Activated naive CD4-positive, alpha-beta T cell treated with anti-CD3 and anti-CD28 coated beads, Interleukin-2, amount 50 U/mL, for 72 hours (primary cell): ENCODE results near the gene NACC1. TPM values are rescaled to one million over a fixed set of nuclear protein-coding genes. Genes with fewer than 3 reads are reported as not detected.
A peak's percentile ranks its signal among the peaks of the same experiment; 100 is the strongest.

Experiments used
- ATAC-seq, 2 donors: fragments of 150-1000 bp; cut with Tn5 transposase; 2 replicates each; pipeline ENCODE4 v1.10.0; 2021; ENCODE audit warnings: mild to moderate bottlenecking in 2 of 2, moderate library complexity in 2 of 2
- DNase-seq, 2 donors: peaks; one replicate each; pipeline ENCODE4 v3.0.0; 2021 to 2022; ENCODE audit warnings: low spot score in 2 of 2
- H3K27ac Mint-ChIP-seq, 2 donors: one replicate each; pipeline ENCODE4 v1.8.0; 2022; ENCODE audit warnings: mild to moderate bottlenecking in 2 of 2, mixed read lengths in 2 of 2
- H3K36me3 Mint-ChIP-seq, 2 donors: one replicate each; pipeline ENCODE4 v1.8.0; 2022; ENCODE audit warnings: mixed read lengths in 2 of 2
- H3K9me3 Mint-ChIP-seq, 2 donors: one replicate each; pipeline ENCODE4 v1.8.0; 2022; ENCODE audit warnings: mixed read lengths in 2 of 2
- total RNA-seq, 2 donors: library from RNA; stranded (reverse); gene quantifications; one replicate each; pipeline ENCODE4 v1.2.3, GENCODE V29; 2022

Gene NACC1
- total RNA-seq, 2 donors from 2014 or later, result 56.0 to 67.0 TPM

GRCh38 chr19:13104848-13105711, 13.0 kb upstream of the NACC1 start:
- ATAC-seq (peak; percentile 25 to 35), DNase-seq (peak in 1 of 2 donors; percentile 47)
- peak overlapping the region; percentile 76 to 85 for H3K27ac Mint-ChIP-seq
- no peaks in the 10 kb centered on the region for H3K9me3 Mint-ChIP-seq
- no peaks in the 10 kb centered on the region for H3K36me3 Mint-ChIP-seq

GRCh38 chr19:13109361-13110098, 8.5 kb upstream of the NACC1 start:
- DNase-seq (no peak), ATAC-seq (no peak)
- peak overlapping the region in 1 of 2 donors; percentile 47 for H3K27ac Mint-ChIP-seq
- no peaks in the 10 kb centered on the region for H3K9me3 Mint-ChIP-seq
- no peaks in the 10 kb centered on the region for H3K36me3 Mint-ChIP-seq

- Mint-ChIP-seq H3K27ac (peak overlapping the region in 1 of 2 donors; percentile 47), H3K9me3 (no peaks in the 10 kb centered on the region), H3K36me3 (peaks cover 0 to 3% of the 10 kb centered on the region in 2 donors)
- ATAC-seq (no peak), DNase-seq (no peak)
Observed at GRCh38 chr19:13110099-13110610, 7.9 kb upstream of the NACC1 start.

GRCh38 chr19:13112555-13112954, 5.5 kb upstream of the NACC1 start:
- DNase-seq (no peak), ATAC-seq (no peak)
- Mint-ChIP-seq H3K27ac (peak overlapping the region in 1 of 2 donors; percentile 29), H3K9me3 (no peaks in the 10 kb centered on the region), H3K36me3 (peaks cover 6 to 25% of the 10 kb centered on the region in 2 donors)

GRCh38 chr19:13115936-13116281, 2.2 kb upstream of the NACC1 start:
- Mint-ChIP-seq H3K36me3 (peaks cover 12 to 29% of the 10 kb centered on the region in 2 donors), H3K9me3 (no peaks in the 10 kb centered on the region), H3K27ac (peak overlapping the region; percentile 90 to 92)
- ATAC-seq (no peak), DNase-seq (no peak)

GRCh38 chr19:13116282-13117175, 1.5 kb upstream of the NACC1 start, which contains the start of gene TRMT1:
Gene TRMT1 (minus strand): TSS chr19:13116740. CDS start chr19:13116399, 341 bp downstream.
- peak within 1 kb of the TSS; percentile 90 to 96 for H3K27ac Mint-ChIP-seq
- DNase-seq, result peak; percentile 86 to 95

GRCh38 chr19:13117176-13117771, 790 bp upstream of the NACC1 start:
- DNase-seq (no peak), ATAC-seq (peak in 1 of 2 donors; percentile 10)
- Mint-ChIP-seq H3K9me3 (no peaks in the 10 kb centered on the region), H3K27ac (peak overlapping the region; percentile 90 to 96), H3K36me3 (peaks cover 12 to 29% of the 10 kb centered on the region in 2 donors)

More at GRCh38 chr19:13116282-13117175, 1.5 kb upstream of the NACC1 start, which contains the start of gene TRMT1:
- Mint-ChIP-seq H3K36me3 (peaks cover 12 to 29% of the 10 kb centered on the region in 2 donors), H3K9me3 (no peaks in the 10 kb centered on the region)
- peak; percentile 68 to 70 for ATAC-seq

- Mint-ChIP-seq H3K36me3 (peaks cover 12 to 29% of the 10 kb centered on the region in 2 donors), H3K27ac (peak overlapping the region; percentile 51 to 92)
- peak in 1 of 2 donors; percentile 34 for DNase-seq
Observed at GRCh38 chr19:13118424-13119193, 545 bp downstream of the NACC1 start.

GRCh38 chr19:13119627-13120026, 1.6 kb downstream of the NACC1 start:
- Mint-ChIP-seq H3K27ac (peak overlapping the region; percentile 44 to 51), H3K9me3 (no peaks in the 10 kb centered on the region), H3K36me3 (peaks cover 12 to 29% of the 10 kb centered on the region in 2 donors)
- DNase-seq, result no peak
- ATAC-seq, result no peak

More at GRCh38 chr19:13118424-13119193, 545 bp downstream of the NACC1 start:
- H3K9me3 Mint-ChIP-seq, result no peaks in the 10 kb centered on the region
- ATAC-seq, result no peak

- DNase-seq (no peak), ATAC-seq (no peak)
- Mint-ChIP-seq H3K36me3 (peaks cover 12 to 27% of the 10 kb centered on the region in 2 donors), H3K27ac (peak overlapping the region in 1 of 2 donors; percentile 58), H3K9me3 (no peaks in the 10 kb centered on the region)
Observed at GRCh38 chr19:13120031-13120430, 2.0 kb downstream of the NACC1 start.

GRCh38 chr19:13120817-13121216, 2.8 kb downstream of the NACC1 start:
- Mint-ChIP-seq H3K36me3 (peaks cover 12 to 19% of the 10 kb centered on the region in 2 donors), H3K9me3 (no peaks in the 10 kb centered on the region), H3K27ac (peak overlapping the region; percentile 58 to 85)
- no peak for DNase-seq
- ATAC-seq, result no peak

GRCh38 chr19:13121551-13122274, 3.6 kb downstream of the NACC1 start:
- DNase-seq (no peak), ATAC-seq (no peak)
- Mint-ChIP-seq H3K36me3 (peaks cover 10% of the 10 kb centered on the region in 2 donors), H3K9me3 (no peaks in the 10 kb centered on the region), H3K27ac (peak overlapping the region; percentile 35 to 50)

- H3K36me3 Mint-ChIP-seq, result peaks cover 5 to 6% of the 10 kb centered on the region in 2 donors
- peak in 1 of 2 donors; percentile 16 for ATAC-seq
- H3K27ac Mint-ChIP-seq, result peak overlapping the region; percentile 35 to 58
- H3K9me3 Mint-ChIP-seq, result no peaks in the 10 kb centered on the region
- DNase-seq, result no peak
Observed at GRCh38 chr19:13122275-13122878, 4.3 kb downstream of the NACC1 start.
